GM13977 (cell line): Measurements from ENCODE around the gene NCDN.
A peak's percentile ranks its signal among the peaks of the same experiment; 100 is the strongest.

Experiments used
- DNase-seq: peaks from one replicate; pipeline ENCODE4 v3.0.0; 2012; ENCODE audit warnings: low spot score
- in situ Hi-C: fragments of 300-500 bp; cut with MboI; formaldehyde crosslinking; loops from one replicate; pipeline ENCODE4 v1.12.0; 2022; ENCODE audit warnings: low sequenced_read_pairs, low pct_unique_long_range_greater_than_20kb, mixed read lengths, inconsistent platforms; ENCODE audit not compliant: unreplicated experiment
- TF ChIP-seq, protein P1 (sequence below): IDR thresholded peaks from 2 replicates; pipeline ENCODE4 v1.5.1; 2012; ENCODE audit warnings: mild to moderate bottlenecking, control low read depth; ENCODE audit not compliant: insufficient read depth; ENCODE audit errors: extremely low read depth, missing control alignments

The NCDN gene

DNA sequence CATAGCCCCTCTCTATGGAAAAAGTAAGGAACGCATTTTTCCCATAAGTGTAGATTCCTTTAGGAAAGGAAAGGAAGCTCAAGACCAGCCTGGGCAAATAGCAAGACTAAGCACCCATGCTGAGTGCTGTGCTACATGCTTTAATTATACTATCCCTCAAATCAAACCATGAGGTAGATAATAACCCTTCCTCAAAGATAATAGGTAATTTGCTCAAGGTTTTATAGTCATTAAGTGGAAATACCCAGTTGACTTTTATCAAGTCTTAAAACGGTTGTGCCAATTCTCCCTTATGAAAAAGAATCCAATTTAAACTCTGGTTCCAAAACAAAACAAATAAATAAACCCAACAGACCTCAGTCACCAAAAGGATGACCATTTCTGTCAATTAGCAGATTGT, 3.7 kb upstream of the NCDN start:
- TF ChIP-seq, protein P1, sequence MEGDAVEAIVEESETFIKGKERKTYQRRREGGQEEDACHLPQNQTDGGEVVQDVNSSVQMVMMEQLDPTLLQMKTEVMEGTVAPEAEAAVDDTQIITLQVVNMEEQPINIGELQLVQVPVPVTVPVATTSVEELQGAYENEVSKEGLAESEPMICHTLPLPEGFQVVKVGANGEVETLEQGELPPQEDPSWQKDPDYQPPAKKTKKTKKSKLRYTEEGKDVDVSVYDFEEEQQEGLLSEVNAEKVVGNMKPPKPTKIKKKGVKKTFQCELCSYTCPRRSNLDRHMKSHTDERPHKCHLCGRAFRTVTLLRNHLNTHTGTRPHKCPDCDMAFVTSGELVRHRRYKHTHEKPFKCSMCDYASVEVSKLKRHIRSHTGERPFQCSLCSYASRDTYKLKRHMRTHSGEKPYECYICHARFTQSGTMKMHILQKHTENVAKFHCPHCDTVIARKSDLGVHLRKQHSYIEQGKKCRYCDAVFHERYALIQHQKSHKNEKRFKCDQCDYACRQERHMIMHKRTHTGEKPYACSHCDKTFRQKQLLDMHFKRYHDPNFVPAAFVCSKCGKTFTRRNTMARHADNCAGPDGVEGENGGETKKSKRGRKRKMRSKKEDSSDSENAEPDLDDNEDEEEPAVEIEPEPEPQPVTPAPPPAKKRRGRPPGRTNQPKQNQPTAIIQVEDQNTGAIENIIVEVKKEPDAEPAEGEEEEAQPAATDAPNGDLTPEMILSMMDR: no peak
- no peak for DNase-seq

DNA sequence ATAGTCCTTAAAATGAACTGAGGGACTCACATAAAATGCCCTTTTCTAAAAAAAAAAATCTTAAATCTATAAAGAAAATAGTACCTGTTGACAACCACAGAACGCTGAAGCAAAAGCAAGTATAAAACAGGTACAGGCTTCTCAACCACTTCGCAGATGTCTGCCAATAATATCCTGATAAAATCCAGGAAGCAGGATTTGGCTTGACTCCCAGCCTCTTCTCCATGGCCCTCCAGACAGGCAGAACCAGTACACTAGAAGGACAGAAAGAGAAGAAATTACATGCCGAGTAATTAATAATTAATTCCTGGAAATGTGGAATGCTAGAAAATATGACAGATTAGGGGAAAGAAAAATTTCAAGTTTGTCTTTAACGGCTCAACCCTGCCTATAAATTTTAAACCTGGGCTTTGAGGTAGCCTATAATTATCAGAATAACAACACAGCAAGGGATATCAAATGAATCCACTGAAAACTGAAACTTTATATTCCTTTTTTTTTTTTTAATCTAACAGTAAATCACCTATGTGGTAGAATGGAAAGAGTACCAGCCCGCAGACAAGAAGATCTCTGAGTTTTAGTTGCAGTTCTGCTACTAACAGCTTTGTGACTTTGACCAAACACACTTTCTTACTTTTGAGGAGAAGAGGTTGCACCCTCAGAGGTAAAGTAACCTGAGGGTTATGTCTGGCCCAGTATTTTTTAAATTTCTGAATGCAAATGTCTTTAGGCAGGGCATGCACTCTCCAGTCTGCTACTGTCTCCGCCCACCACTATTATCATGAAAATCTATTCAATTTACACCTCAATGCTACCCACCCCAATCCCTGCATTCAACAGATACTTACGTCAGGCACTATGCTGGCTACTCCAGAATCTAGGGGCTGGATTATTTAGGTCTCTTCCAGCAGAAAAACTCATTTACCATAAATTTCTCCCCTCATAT, 3.1 kb upstream of the NCDN start:
- DNase-seq: no peak
- TF ChIP-seq, protein P1: no peak
- in situ Hi-C loops: no loop called here

More for the DNA sequence above, 3.7 kb upstream of the NCDN start:
- in situ Hi-C loops: no loop called here

DNA sequence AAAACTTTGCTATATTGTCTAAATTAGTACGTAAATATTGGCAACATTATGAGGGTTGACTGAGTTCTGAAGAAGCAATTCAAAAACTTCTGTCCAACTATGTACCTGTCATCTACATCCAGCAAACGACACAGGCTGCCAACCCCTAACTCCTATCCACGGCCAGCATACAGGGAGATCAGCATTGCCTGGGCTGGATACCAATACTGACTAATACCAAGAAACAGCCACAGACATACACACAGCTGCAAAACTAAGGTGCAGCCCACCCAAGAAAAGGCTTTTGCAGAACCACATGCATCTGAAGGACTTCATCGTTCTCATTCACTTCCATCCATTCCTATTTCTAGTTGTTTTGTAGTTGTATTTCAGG, 2.4 kb upstream of the NCDN start:
- DNase-seq: no peak
- TF ChIP-seq, protein P1: no peak
- in situ Hi-C loops: no loop called here

DNA sequence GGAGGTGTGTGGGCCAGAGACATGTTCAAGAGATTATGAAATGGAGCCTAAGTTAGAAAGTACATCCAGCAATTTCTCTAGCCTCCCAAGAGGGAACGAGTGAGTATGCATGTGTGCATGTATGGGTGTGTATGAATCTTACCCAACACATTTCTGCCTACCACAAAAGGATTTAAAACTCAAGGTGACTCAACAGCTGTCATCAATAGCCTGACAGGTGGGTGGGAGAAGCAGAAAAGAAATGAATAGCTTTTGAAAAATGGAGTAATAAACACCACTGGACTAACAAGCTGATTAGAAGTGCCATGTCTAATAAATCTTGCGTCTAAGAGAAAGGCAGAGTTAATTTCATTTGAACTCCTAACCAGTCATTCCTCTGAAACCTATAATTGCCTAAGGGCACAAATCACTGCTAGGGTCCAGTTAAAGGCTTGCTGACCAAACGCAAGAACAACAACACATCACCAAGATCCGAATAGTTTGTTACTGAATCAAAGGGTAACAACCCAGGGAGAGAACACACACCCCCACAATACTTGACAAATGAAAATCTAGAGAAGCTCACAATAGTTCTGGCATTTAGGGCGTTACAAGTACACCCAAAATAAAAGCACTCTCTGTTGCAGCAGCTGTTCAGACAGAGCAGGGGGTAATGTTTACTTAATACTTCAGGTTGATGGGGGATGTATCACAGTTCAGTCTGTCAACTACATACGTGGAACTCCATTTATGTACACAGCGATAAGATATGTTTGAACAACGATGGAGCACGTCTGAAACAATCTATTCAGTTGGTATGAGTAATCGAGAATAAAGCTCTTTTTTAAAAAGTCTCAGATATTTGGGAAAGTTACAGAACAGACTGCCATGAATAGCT, 1.8 kb upstream of the NCDN start:
- TF ChIP-seq, protein P1: no peak
- DNase-seq: no peak
- in situ Hi-C loops: no loop called here

DNA sequence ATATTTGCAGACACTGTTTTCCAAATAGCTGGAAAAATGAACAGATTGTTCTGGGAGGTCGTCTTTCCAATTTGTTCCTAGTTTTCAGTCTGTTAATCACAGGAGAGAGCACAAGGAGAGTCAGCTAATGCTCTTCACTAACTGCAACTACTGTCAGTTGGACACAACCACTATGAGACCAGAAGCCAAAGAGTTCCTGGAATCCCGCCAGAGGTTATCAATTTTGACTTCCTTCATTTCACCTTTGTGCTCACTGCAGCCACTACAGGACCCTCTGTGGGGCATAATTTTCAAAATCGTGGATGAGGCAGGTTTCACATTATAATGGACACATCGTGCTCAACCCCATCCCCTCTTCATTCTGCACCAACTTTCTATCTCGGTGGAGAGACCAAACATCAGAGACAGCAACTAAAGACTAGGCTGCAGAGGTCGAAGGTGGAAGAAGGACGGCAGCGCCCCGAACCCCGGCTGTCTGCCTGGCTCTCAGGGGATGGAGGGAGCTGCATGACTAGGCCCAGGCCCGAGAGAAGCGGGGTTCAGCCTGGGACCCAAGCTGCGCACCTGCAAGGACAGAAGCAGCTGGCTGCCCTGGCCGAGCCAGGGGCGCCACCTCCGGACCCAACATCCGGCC, 998 bp upstream of the NCDN start:
- no peak for DNase-seq
- in situ Hi-C loops: no loop called here
- TF ChIP-seq, protein P1: no peak

DNA sequence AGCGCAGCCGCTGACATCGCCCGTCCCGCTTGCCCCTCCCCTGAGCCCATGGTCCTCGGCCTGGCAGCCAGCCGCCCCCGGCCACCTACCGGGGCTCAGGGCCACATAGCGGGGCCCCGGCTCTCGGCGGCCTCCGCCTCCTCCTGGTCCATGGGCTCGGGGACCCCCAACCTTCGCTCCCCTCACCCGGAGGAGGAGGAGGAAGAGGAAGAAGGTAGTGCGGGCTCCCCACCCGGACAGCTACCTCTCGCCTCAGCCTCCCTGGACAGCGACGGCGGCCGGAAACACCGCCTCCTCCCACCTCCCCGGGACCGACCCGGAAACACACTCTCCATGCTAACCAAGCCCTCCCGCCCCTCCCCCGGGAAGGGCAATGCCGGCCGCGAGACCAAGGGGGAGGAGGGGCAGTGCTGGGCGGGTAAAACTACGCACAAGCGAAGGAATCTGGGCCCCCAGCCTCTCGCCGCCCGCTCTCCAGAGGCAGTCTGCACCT, 435 bp upstream of the NCDN start, which contains the start of gene KIAA0319L:
Gene KIAA0319L (minus strand): TSS at position 286 of the 493 bp plus-strand sequence. CDS start 2,912 bp downstream, outside the sequence.
- TF ChIP-seq, protein P1: no peak
- peak; percentile 91 for DNase-seq
- in situ Hi-C loops: no loop called here
